B cell (primary cell): ENCODE data around the gene CEP63. TPM values are rescaled to one million over a fixed set of nuclear protein-coding genes. Genes with fewer than 3 reads are reported as not detected.

Source experiments
- ATAC-seq: fragments of 200-7000 bp; cut with Tn5 transposase; one replicate; pipeline ENCODE4 v1.10.0; 2021; ENCODE audit warnings: low read depth, mild to moderate bottlenecking, moderate number of reproducible peaks, moderate library complexity
- CTCF ChIA-PET: fragments of 350-600 bp; sonication (Branson Sonifier 250); formaldehyde crosslinking; loops from one replicate; lab custom pipeline; 2021; ENCODE audit warnings: antibody characterized with exemption, inconsistent platforms; lab: Charles Lee
- POLR2A ChIA-PET: fragments of 350-600 bp; sonication (Branson Sonifier 250); formaldehyde crosslinking; loops from one replicate; lab custom pipeline; 2021; ENCODE audit warnings: antibody characterized with exemption; lab: Charles Lee
- DNase-seq: peaks from one replicate; pipeline ENCODE4 v3.0.0; 2013
- H2AFZ ChIP-seq: 2 replicates; pipeline ENCODE4 v1.6.1; 2012; ENCODE audit warnings: mild to moderate bottlenecking, low read depth, low read length; ENCODE audit not compliant: insufficient read depth, poor library complexity, severe bottlenecking
- H3K27ac ChIP-seq, 2 donors: 1 replicate in 1 of 2; 2 replicates in 1 of 2; pipeline ENCODE4 v1.5.1; 2012 to 2013; ENCODE audit warnings: low read length in 2 of 2, mild to moderate bottlenecking in 2 of 2, moderate library complexity in 1 of 2
- H3K27me3 ChIP-seq, 4 experiments: fragments of 200-600 bp in 1 of 4; sonication (generic) in 1 of 4; replicated peaks in 1 of 4; 1 replicate in 2 of 4; 2 replicates in 2 of 4; pipeline versions ENCODE4 v1.6.1 to v1.7.0; 2013 to 2016; ENCODE audit warnings: low read length in 3 of 4, mild to moderate bottlenecking in 2 of 4, mixed read lengths in 1 of 4, moderate library complexity in 1 of 4; ENCODE audit not compliant: insufficient read depth in 4 of 4, control insufficient read depth in 3 of 4; ENCODE audit errors: control extremely low read depth in 1 of 4
- H3K36me3 ChIP-seq, 2 experiments: replicated peaks in 1 of 2; 1 replicate in 1 of 2; 2 replicates in 1 of 2; pipeline versions ENCODE4 v1.6.1 to v1.7.1; 2013; ENCODE audit warnings: low read length in 1 of 2; ENCODE audit not compliant: insufficient read depth in 2 of 2, control insufficient read depth in 1 of 2; ENCODE audit errors: control extremely low read depth in 1 of 2, extremely low read depth in 1 of 2
- H3K4me1 ChIP-seq, 2 donors: fragments of 200-600 bp in 1 of 2; sonication (generic) in 1 of 2; 1 replicate in 1 of 2; 2 replicates in 1 of 2; pipeline versions ENCODE4 v1.5.1 to v1.6.1; 2013 to 2017; ENCODE audit warnings: low read length in 2 of 2; ENCODE audit not compliant: control insufficient read depth in 2 of 2, insufficient read depth in 2 of 2
- H3K4me2 ChIP-seq: replicated peaks from 2 replicates; pipeline ENCODE3; 2012; ENCODE audit warnings: mild to moderate bottlenecking, low read depth, low read length; ENCODE audit not compliant: poor library complexity, severe bottlenecking
- H3K4me3 ChIP-seq, 5 experiments: fragments of 200-600 bp in 1 of 5; sonication (generic) in 1 of 5; 1 replicate in 3 of 5; 2 replicates in 2 of 5; pipeline versions ENCODE4 v1.5.1 to v1.7.0; 2011 to 2016; ENCODE audit warnings: low read length in 4 of 5, mild to moderate bottlenecking in 4 of 5, low read depth in 2 of 5, control low read depth in 1 of 5, moderate library complexity in 1 of 5; ENCODE audit not compliant: insufficient read depth in 1 of 5; ENCODE audit errors: control extremely low read depth in 1 of 5, extremely low read depth in 1 of 5
- H3K79me2 ChIP-seq: fragments of 200-600 bp; sonication (generic); one replicate; pipeline ENCODE4 v1.6.0; 2016; ENCODE audit warnings: low read length; ENCODE audit not compliant: control insufficient read depth, insufficient read depth
- H3K9ac ChIP-seq: fragments of 200-600 bp; sonication (generic); 2 replicates; pipeline ENCODE4 v1.6.1; 2017; ENCODE audit warnings: mild to moderate bottlenecking, low read length, moderate library complexity
- H3K9me3 ChIP-seq, 3 donors: one replicate each; pipeline versions ENCODE4 v1.6.1 to v1.7.1; 2013; ENCODE audit warnings: low read length in 2 of 3; ENCODE audit not compliant: control insufficient read depth in 2 of 3, insufficient read depth in 1 of 3; ENCODE audit errors: control extremely low read depth in 1 of 3
- H4K20me1 ChIP-seq: 2 replicates; pipeline ENCODE4 v1.6.0; 2012; ENCODE audit warnings: mild to moderate bottlenecking, low read length; ENCODE audit not compliant: insufficient read depth, control insufficient read depth, poor library complexity, severe bottlenecking
- H3K27ac Mint-ChIP-seq: one replicate; pipeline ENCODE4 v1.8.0; 2021; ENCODE audit warnings: mixed read lengths
- H3K27me3 Mint-ChIP-seq: one replicate; pipeline ENCODE4 v1.8.0; 2021; ENCODE audit warnings: mixed read lengths
- H3K4me1 Mint-ChIP-seq: one replicate; pipeline ENCODE4 v1.8.0; 2021; ENCODE audit warnings: mixed read lengths
- H3K4me3 Mint-ChIP-seq: one replicate; pipeline ENCODE4 v1.8.0; 2021; ENCODE audit warnings: mixed read lengths
- H3K9me3 Mint-ChIP-seq: one replicate; pipeline ENCODE4 v1.8.0; 2022; ENCODE audit warnings: mixed read lengths; ENCODE audit not compliant: insufficient read depth
- EZH2 ChIP-seq: IDR thresholded peaks from 2 replicates; pipeline ENCODE4 v1.6.1; 2012; ENCODE audit warnings: borderline replicate concordance, low read depth, mild to moderate bottlenecking, moderate library complexity, low read length; ENCODE audit not compliant: insufficient read depth, poor library complexity, severe bottlenecking
- WGBS: methylation state at CpG from one replicate; pipeline ENCODE4 v1.1.5; 2013; ENCODE audit warnings: missing lambda C conversion rate; ENCODE audit not compliant: insufficient coverage; 5-methylcytosine and 5-hydroxymethylcytosine counted together
- intact Hi-C: fragments of 100-400 bp; cut with micrococcal nuclease; formaldehyde crosslinking; loops from one replicate; pipeline ENCODE4 v1.10.0; 2022
- polyA plus RNA-seq: library from polyadenylated mRNA; depleted of rRNA; stranded (reverse); fragments of >200 nt; gene quantifications from 2 replicates; pipeline ENCODE4 v1.2.3, GENCODE V29; 2012
- total RNA-seq, 2 donors: library from RNA; stranded (reverse); fragments of 120-200 nt in 1 of 2; gene quantifications; 1 replicate in 1 of 2; 2 replicates in 1 of 2; pipeline versions ENCODE4 v1.2.3 to v1.2.4, GENCODE V29; 2013 to 2022
- TF ChIP-seq, protein P1 (sequence below): fragments of 200-600 bp; IDR thresholded peaks from one replicate; pipeline ENCODE4 v1.8.0; 2022; ENCODE audit warnings: antibody characterized with exemption, mild to moderate bottlenecking

Gene CEP63
- total and polyA plus RNA-seq, 2 donors (not counting 1 experiment from before 2014, with no cell fraction given) = 9.6 to 35.6 TPM

DNA sequence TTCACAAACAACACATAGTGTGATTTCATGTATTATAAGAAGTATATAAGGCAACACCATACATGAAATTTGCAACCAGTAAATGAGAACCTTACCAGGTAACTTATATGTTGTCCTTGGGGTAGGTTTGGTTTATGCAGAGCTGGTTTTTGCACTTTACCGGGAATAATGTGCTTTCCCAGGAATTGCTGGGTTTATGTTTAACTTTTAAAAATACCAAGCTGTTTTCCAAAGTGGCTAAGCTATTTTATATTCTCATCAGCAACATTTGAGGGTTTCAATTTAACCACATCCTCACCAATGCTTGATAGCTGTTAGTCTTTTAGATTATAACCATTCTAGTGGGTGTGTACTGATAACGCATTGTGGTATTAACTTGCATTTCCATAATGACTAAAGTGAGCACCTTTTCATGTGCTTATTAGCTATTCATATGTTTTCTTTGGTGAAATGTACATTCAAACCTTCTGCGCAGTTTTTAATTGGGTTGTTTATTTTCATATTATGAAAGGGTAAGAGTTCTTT lies 93.3 kb downstream of the CEP63 start:
- H3K27ac ChIP-seq = no peak overlapping the region
- no peaks in the 10 kb centered on the region for H3K4me1 ChIP-seq
- TF ChIP-seq EZH2 = no peak
- TF ChIP-seq, protein P1, sequence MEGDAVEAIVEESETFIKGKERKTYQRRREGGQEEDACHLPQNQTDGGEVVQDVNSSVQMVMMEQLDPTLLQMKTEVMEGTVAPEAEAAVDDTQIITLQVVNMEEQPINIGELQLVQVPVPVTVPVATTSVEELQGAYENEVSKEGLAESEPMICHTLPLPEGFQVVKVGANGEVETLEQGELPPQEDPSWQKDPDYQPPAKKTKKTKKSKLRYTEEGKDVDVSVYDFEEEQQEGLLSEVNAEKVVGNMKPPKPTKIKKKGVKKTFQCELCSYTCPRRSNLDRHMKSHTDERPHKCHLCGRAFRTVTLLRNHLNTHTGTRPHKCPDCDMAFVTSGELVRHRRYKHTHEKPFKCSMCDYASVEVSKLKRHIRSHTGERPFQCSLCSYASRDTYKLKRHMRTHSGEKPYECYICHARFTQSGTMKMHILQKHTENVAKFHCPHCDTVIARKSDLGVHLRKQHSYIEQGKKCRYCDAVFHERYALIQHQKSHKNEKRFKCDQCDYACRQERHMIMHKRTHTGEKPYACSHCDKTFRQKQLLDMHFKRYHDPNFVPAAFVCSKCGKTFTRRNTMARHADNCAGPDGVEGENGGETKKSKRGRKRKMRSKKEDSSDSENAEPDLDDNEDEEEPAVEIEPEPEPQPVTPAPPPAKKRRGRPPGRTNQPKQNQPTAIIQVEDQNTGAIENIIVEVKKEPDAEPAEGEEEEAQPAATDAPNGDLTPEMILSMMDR = no peak
- no peaks in the 10 kb centered on the region for H3K36me3 ChIP-seq
- no peak overlapping the region for H2AFZ ChIP-seq
- no peak overlapping the region for H3K27ac Mint-ChIP-seq
- H3K79me2 ChIP-seq = no peaks in the 10 kb centered on the region
- H3K9ac ChIP-seq = no peak overlapping the region
- intact Hi-C loops = no loop called here
- H3K4me1 Mint-ChIP-seq = no peaks in the 10 kb centered on the region
- no peak overlapping the region for H3K4me3 ChIP-seq
- no peak for DNase-seq
- peaks cover 3% of the 10 kb centered on the region for H3K9me3 Mint-ChIP-seq
- peaks cover 0 to 12% (median 0%) of the 10 kb centered on the region in 3 donors for H3K9me3 ChIP-seq
- no peak overlapping the region for H3K4me2 ChIP-seq
- no peaks in the 10 kb centered on the region for H3K27me3 Mint-ChIP-seq
- POLR2A ChIA-PET = no interaction called here
- no peak for ATAC-seq
- CTCF ChIA-PET = no interaction called here
- no peaks in the 10 kb centered on the region for H4K20me1 ChIP-seq
- no peaks in the 10 kb centered on the region for H3K27me3 ChIP-seq
- no peak overlapping the region for H3K4me3 Mint-ChIP-seq
- no CpG with 5 or more reads among the region's 3 CpGs for WGBS

DNA sequence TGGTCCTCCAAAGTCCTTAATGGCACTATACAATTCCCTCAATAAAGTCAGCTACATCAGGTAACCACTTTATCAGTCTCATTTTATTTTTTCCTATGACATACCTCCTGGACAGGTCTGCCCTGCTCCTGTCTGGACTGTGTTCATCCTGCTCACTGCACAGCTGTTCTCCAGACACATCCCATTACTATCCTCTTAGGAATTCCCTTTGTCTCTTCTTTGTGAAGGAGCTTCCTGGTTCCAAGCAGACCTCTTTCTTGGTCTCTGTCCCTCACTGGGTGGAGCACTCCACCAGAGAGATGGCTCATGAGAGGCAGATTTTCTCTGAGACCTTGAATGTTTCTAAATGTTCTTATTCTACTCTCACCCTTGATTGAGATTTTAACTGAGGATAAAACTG lies 104.9 kb downstream of the CEP63 start:
- Mint-ChIP-seq H3K27ac (no peak overlapping the region), H3K4me3 (no peak overlapping the region), H3K4me1 (no peaks in the 10 kb centered on the region), H3K27me3 (peaks cover 5% of the 10 kb centered on the region), H3K9me3 (no peaks in the 10 kb centered on the region)
- DNase-seq = no peak
- no peak overlapping the region for H2AFZ ChIP-seq
- no peaks in the 10 kb centered on the region for H3K4me1 ChIP-seq
- ATAC-seq = no peak
- H3K9me3 ChIP-seq = no peaks in the 10 kb centered on the region
- no peak overlapping the region for H3K4me3 ChIP-seq
- no peaks in the 10 kb centered on the region for H3K79me2 ChIP-seq
- ChIA-PET POLR2A (no interaction called here), CTCF (interaction anchor here (1.5 to 3.2 kb wide), 2 partner anchors 10 to 1451 kb away, joined by 3 to 11 read pairs; no protein-coding TSS in a partner anchor)
- no peak overlapping the region for H3K27ac ChIP-seq
- intact Hi-C loops = no loop called here
- no peaks in the 10 kb centered on the region for H3K36me3 ChIP-seq
- TF ChIP-seq, protein P1 = no peak
- TF ChIP-seq EZH2 = no peak
- no peaks in the 10 kb centered on the region for H4K20me1 ChIP-seq
- H3K4me2 ChIP-seq = no peak overlapping the region
- no peak overlapping the region for H3K9ac ChIP-seq
- H3K27me3 ChIP-seq = no peaks in the 10 kb centered on the region
